ENCODE results near the gene LRFN2. TPM values are rescaled to one million over a fixed set of nuclear protein-coding genes. Genes with fewer than 3 reads are reported as not detected.

LRFN2 gene
- total RNA-seq, 3 donors from 2014 or later, result not detected

DNA sequence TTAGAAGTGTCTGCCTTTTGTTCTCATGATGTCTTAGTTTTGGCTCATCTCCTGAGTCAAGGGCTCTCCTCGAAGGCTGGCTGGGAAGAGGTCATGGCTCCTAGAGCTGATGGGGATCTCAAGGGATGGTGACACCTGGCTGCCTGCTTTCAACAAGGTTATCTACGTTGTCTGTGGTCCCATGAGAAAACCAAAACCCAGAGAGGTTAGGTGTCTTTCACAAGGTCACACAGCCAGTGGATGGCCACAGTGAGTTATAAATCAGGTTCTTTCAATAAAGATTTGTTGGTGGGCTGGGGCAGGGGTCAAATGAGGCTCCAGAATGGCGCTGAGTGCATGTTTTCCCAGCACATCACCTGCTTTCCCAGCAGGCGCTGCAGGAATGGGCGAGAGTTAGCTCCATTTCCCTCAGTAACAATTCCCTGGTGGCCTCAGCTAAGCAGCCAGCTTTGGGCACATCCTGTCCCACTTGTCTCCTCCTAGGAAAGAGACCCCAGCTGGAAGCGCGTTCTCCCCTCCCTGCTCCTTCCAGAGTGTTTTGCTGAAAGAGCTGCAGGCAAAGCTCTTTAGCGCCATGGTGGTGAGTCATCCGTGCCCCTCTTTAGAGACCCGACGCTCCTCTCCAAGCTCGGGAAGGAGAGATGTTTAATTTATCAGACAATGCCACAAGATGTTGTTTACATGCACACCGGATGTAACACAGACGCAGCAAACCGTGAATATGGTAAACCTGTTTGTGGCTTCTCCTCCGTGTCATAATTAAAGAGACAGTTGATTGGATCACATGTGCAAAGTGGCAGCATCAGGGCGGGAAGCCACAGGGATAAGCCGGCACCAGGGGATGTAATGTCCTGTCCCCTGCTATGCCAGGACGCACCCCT, 109.7 kb downstream of the LRFN2 start:
- DNase-seq, result no peak
- Mint-ChIP-seq H3K36me3 (ENCODE audit: insufficient read depth) (no peaks in the 10 kb centered on the region), H3K4me1 (ENCODE audit: low read depth) (peaks cover 14% of the 10 kb centered on the region), H3K27me3 (ENCODE audit: low read depth) (peaks cover 3% of the 10 kb centered on the region), H3K4me3 (no peak overlapping the region), H3K9me3 (no peaks in the 10 kb centered on the region)
- peak in 1 of 2 donors; percentile 41 for ATAC-seq

DNA sequence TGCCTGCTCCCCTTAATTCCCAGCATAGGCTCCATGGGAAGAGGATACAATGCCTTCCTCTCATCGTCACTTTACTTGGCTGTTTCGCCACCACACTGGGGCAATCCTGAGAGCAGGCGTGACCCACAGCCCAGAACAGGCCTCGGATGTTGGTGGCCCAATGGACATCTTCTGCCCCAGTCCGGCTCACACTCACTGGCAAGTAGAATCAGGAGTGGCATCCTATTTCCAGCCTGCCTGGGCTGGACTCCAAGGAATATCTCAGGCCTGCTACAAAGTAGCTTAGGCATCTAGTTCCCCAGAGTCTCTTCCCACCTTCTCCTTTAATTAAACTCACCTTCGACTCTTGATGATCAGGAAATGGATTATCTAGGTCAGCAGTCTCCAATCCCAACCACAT, 110.5 kb downstream of the LRFN2 start:
- no peaks in the 10 kb centered on the region for H3K9me3 Mint-ChIP-seq
- H3K27me3 Mint-ChIP-seq (ENCODE audit: low read depth), result peaks cover 3% of the 10 kb centered on the region
- DNase-seq (no peak), ATAC-seq (no peak)
- peaks cover 14% of the 10 kb centered on the region for H3K4me1 Mint-ChIP-seq (ENCODE audit: low read depth)
- H3K4me3 Mint-ChIP-seq, result no peak overlapping the region
- no peaks in the 10 kb centered on the region for H3K36me3 Mint-ChIP-seq (ENCODE audit: insufficient read depth)

DNA sequence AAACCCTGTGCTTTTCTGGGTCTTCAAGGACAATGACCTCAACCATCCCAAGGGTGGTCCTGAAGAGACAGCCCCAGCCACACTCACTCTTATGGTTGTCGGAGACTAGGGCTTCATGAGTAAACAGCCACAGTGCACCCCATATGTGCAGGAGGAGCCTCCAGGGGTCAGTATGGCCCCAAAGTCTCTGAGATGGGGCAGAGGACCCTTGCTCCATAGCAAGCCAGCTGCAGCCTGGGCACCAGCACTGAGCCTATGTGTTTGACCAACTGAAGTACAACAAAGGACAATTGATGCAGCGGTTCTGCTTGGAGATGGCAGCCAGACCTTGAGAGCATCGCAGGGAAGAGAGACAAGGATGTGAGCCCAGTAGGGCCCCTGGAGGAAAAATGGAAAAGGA, 112.2 kb downstream of the LRFN2 start:
- ATAC-seq (no peak), DNase-seq (no peak)
- Mint-ChIP-seq H3K36me3 (ENCODE audit: insufficient read depth) (no peaks in the 10 kb centered on the region), H3K27me3 (ENCODE audit: low read depth) (peaks cover 3% of the 10 kb centered on the region), H3K4me3 (no peak overlapping the region), H3K4me1 (ENCODE audit: low read depth) (peaks cover 14% of the 10 kb centered on the region), H3K9me3 (no peaks in the 10 kb centered on the region)

DNA sequence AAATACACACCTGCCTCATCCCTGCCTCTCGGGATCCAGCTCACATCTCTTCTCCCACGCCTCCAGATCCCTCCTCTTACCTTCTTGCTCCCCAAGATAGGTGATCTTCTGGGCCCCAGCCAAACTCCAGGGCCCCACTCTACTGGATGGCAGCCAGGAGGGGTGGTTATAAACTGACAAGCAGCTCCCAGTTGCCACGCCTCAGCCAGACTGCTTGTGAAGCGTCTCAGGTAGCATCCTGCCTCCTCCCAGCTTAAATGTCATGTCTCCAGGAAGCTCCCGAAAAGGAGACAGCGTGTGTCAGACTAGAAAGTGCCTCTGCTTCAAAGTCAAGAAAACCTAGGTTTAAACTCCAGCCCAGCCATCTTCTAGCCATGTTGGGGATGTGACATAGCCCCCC, 114.1 kb downstream of the LRFN2 start:
- DNase-seq (no peak), ATAC-seq (no peak)
- Mint-ChIP-seq H3K4me3 (no peak overlapping the region), H3K4me1 (ENCODE audit: low read depth) (peaks cover 8% of the 10 kb centered on the region), H3K9me3 (no peaks in the 10 kb centered on the region), H3K27me3 (ENCODE audit: low read depth) (peaks cover 3% of the 10 kb centered on the region), H3K36me3 (ENCODE audit: insufficient read depth) (no peaks in the 10 kb centered on the region)

DNA sequence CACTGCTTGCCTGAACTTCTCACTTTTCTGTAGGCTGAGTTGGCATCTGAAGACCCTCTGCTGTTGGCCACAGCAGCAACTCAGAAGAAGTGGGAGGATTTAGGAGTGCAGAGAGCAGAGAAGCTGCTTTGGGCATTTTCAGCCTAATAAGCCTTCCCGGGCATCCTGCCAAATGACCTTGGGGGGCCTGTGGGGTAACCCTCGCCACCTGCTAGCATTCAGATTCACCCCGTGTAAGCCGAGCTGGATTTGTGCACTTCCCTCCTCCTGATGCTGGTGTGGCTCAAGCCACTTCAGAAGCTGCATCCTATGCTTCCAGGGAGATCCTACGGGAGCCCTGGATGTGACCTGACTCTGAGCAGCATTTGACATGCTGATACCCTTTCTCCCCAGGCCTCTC, 114.8 kb downstream of the LRFN2 start:
- Mint-ChIP-seq H3K27me3 (ENCODE audit: low read depth) (peaks cover 3% of the 10 kb centered on the region), H3K4me3 (no peak overlapping the region), H3K9me3 (no peaks in the 10 kb centered on the region), H3K36me3 (ENCODE audit: insufficient read depth) (no peaks in the 10 kb centered on the region), H3K4me1 (ENCODE audit: low read depth) (peaks cover 1% of the 10 kb centered on the region)
- DNase-seq (no peak), ATAC-seq (no peak)

DNA sequence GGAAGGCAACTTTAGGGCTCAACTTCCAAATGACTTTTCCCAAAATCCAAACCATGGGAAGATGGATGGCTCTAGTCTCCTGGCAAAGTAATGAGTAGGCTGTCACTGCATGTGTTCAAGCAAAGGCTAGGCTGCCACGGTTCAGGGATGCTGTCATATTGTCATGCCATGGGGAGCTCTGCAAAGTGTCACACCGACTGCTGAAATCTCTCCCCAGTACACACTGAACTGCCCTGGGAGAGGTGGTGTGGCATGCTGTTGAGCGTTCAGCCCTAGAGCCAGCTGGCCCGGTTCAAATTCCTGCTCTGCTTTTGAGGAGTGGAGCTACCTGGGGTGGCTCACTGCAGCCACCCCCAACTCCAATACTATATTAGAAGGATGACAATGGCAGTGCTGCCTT, 115.9 kb downstream of the LRFN2 start:
- ATAC-seq, result no peak
- no peaks in the 10 kb centered on the region for H3K4me1 Mint-ChIP-seq (ENCODE audit: low read depth)
- H3K4me3 Mint-ChIP-seq, result no peak overlapping the region
- peaks cover 3% of the 10 kb centered on the region for H3K27me3 Mint-ChIP-seq (ENCODE audit: low read depth)
- no peaks in the 10 kb centered on the region for H3K9me3 Mint-ChIP-seq
- no peaks in the 10 kb centered on the region for H3K36me3 Mint-ChIP-seq (ENCODE audit: insufficient read depth)
- no peak for DNase-seq

DNA sequence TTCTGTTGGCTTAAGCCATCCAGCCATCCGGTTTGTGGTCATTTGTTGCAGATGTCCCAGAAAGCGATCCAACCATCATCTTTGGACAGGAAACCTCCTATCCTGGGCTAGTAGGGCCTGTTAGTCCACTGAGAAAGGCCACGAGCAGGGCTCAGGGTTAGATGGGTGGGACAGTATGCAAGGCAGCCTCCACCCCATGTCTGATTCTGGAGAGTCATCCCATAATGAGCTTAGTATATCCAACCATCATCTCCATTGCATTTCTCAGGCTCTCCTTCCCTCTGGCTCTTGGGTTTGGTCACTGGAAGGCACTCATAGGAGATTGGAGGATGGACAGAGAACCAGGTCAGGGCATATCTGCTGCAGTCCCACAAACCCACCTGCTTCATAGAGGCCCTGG, 117.8 kb downstream of the LRFN2 start:
- ATAC-seq (no peak), DNase-seq (no peak)
- Mint-ChIP-seq H3K36me3 (ENCODE audit: insufficient read depth) (no peaks in the 10 kb centered on the region), H3K9me3 (no peaks in the 10 kb centered on the region), H3K4me1 (ENCODE audit: low read depth) (no peaks in the 10 kb centered on the region), H3K4me3 (no peak overlapping the region), H3K27me3 (ENCODE audit: low read depth) (peaks cover 3% of the 10 kb centered on the region)

DNA sequence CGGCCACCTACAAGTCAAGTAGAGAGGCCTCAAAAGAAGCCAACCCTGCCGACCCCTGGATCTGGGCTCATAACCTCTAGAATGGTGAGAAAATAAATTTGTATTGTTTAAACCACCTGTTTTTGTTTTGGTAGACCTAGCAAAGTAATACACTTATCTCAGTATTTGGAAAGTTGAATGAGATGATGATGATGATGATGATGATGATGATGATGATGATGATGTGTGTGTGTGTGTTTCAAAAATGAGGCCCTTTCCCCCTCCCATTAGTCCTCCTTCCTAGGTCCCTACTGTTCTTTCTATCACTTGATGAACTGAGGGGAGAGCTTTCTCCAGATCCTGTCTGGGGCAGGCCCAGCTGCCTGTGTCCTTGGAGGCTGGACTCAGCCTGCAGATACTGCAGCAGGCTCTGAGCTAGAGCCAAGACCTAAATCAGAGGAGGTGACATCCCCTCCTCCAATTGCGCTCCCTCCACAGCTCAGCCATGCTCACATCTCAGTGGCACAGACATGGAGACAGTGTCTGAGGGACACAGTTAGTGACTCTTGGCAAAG, 120.1 kb downstream of the LRFN2 start:
- no peaks in the 10 kb centered on the region for H3K27me3 Mint-ChIP-seq (ENCODE audit: low read depth)
- no peaks in the 10 kb centered on the region for H3K9me3 Mint-ChIP-seq
- H3K4me3 Mint-ChIP-seq, result no peak overlapping the region
- no peaks in the 10 kb centered on the region for H3K4me1 Mint-ChIP-seq (ENCODE audit: low read depth)
- H3K36me3 Mint-ChIP-seq (ENCODE audit: insufficient read depth), result no peaks in the 10 kb centered on the region
- no peak for ATAC-seq
- no peak for DNase-seq

DNA sequence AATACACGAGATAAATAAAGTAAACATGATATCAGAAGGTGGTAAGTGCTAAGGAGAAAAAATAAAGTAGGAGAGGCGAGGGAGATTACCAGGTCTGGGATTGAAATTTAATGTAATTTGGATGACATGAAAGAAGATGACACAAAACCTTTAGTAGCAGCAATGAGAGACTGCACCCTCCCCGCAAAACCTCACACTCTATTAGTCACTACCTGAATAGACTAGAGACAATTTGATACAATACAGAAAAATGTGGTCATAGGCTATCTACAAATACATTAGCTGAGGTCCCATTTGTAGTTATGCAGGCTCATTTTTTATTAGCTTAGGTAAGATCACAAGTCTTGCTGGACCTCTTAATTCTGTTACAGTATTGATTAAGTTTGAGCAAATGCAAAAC, 125.5 kb downstream of the LRFN2 start:
- H3K9me3 Mint-ChIP-seq, result no peaks in the 10 kb centered on the region

DNA sequence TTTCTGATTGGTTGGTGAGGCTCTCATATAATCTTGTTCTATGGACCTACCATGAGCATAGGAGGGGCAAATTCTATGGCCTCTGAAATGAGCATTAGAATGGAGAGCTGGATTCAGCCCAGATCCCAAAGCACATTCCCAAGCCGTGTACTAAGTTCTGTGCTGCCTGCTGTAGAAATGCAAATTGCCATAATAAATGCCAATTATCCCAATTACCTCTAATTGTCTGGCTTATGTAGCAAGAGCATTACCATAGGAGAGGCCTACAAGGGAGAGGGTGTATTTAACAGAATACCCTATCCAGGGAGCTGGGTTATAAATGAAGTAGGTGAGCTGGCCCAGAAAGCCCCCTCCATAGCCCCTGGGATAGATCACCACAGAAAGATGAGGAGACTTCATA, 126.8 kb downstream of the LRFN2 start:
- DNase-seq (no peak), ATAC-seq (no peak)
- H3K9me3 Mint-ChIP-seq, result no peaks in the 10 kb centered on the region
- H3K36me3 Mint-ChIP-seq (ENCODE audit: insufficient read depth), result no peaks in the 10 kb centered on the region
- no peaks in the 10 kb centered on the region for H3K27me3 Mint-ChIP-seq (ENCODE audit: low read depth)
- no peaks in the 10 kb centered on the region for H3K4me1 Mint-ChIP-seq (ENCODE audit: low read depth)
- no peak overlapping the region for H3K4me3 Mint-ChIP-seq

More for the DNA sequence above, 125.5 kb downstream of the LRFN2 start:
- Mint-ChIP-seq H3K4me1 (ENCODE audit: low read depth) (no peaks in the 10 kb centered on the region), H3K27me3 (ENCODE audit: low read depth) (no peaks in the 10 kb centered on the region), H3K4me3 (no peak overlapping the region), H3K36me3 (ENCODE audit: insufficient read depth) (no peaks in the 10 kb centered on the region)
- ATAC-seq (no peak), DNase-seq (no peak)

DNA sequence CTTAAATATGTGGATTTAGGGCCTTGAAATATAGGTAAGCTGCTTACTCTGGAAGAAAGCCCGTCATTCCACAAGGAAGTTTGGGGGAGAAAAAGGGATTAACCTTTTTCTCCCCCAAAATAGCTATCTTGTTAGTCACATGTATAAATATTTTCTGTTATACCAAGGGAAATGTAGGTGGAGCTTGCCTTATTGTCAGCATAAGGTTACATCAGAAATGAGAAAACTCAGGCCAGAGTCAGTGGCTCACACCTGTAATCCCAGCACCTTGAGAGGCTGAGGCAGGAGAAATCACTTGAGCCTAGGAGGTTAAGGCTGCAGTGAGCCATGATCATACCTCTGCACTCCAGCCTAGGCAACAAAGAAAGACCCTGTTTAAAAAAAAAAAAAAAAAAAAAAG, 129.9 kb downstream of the LRFN2 start:
- ATAC-seq, result no peak
- H3K27me3 Mint-ChIP-seq (ENCODE audit: low read depth), result no peaks in the 10 kb centered on the region
- H3K4me3 Mint-ChIP-seq, result no peak overlapping the region
- no peaks in the 10 kb centered on the region for H3K36me3 Mint-ChIP-seq (ENCODE audit: insufficient read depth)
- no peaks in the 10 kb centered on the region for H3K9me3 Mint-ChIP-seq
- no peak for DNase-seq
- H3K4me1 Mint-ChIP-seq (ENCODE audit: low read depth), result no peaks in the 10 kb centered on the region

DNA sequence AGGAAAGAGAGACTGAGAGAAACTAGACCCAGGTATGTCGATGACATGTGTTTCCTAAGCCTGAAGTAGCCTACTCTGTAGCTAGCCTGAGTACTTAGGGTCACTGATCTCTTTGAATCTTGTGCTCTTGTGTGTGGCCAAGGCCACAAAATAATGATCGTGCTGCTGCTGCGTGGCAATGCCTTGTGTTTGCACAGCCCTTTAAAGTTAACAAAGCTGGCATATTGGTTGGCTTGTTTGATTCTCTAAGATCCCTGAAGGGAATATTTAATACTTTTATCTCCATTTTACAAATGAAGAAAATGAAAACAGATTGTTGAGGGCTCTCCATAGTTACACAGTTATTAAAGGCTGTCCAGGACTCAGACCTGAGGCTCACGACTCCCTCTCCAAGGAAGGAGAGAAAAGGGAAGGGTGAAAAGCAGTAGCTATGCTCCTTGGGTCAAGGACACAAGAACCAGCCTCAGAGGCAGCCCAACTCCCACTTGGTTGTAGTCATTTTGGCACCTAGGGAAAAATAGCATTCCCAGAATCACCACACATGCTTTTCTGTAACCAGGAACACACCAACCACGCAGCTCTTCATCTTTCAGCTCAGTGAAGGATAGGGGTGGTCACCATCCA, 130.7 kb downstream of the LRFN2 start:
- ATAC-seq (no peak), DNase-seq (no peak)
- H3K4me3 Mint-ChIP-seq, result no peak overlapping the region

DNA sequence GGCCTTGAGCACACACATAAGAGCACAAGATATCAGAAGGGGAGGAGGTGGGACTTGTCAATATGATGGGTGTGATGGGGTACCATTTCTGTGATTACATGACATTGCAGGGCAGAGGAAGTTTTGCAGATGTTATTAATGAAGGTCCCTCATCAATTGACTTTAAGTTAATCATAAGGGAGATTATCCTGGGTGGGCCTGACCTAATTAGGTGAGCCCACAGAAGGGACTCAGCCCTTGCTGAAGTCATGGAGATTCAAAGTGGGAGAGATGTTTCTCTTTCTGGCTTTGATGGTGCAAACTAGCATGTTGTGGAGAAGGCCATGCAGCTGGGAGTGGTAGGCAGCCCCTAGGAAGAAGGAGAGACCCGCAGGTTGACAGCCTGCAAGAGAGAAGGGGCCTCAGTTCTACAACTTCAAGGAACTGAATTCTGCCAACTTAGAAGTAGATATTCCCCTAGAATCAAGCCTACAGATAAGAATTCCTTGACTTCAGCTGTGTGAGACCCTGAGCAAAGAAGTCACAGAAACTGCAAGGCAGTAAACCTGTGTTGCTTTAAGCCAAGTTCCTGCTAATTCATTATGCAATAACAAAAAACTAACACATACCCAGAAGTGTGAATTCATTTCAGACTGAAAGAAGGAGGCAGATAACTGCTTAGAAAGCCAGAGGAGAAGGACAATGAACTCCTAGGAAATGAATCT, 131.3 kb downstream of the LRFN2 start:
- H3K4me3 Mint-ChIP-seq, result no peak overlapping the region
- no peaks in the 10 kb centered on the region for H3K4me1 Mint-ChIP-seq (ENCODE audit: low read depth)
- no peaks in the 10 kb centered on the region for H3K9me3 Mint-ChIP-seq
- no peaks in the 10 kb centered on the region for H3K27me3 Mint-ChIP-seq (ENCODE audit: low read depth)
- H3K36me3 Mint-ChIP-seq (ENCODE audit: insufficient read depth), result no peaks in the 10 kb centered on the region
- DNase-seq (no peak), ATAC-seq (no peak)

More for the DNA sequence above, 130.7 kb downstream of the LRFN2 start:
- Mint-ChIP-seq H3K27me3 (ENCODE audit: low read depth) (no peaks in the 10 kb centered on the region), H3K4me1 (ENCODE audit: low read depth) (no peaks in the 10 kb centered on the region), H3K36me3 (ENCODE audit: insufficient read depth) (no peaks in the 10 kb centered on the region), H3K9me3 (no peaks in the 10 kb centered on the region)

DNA sequence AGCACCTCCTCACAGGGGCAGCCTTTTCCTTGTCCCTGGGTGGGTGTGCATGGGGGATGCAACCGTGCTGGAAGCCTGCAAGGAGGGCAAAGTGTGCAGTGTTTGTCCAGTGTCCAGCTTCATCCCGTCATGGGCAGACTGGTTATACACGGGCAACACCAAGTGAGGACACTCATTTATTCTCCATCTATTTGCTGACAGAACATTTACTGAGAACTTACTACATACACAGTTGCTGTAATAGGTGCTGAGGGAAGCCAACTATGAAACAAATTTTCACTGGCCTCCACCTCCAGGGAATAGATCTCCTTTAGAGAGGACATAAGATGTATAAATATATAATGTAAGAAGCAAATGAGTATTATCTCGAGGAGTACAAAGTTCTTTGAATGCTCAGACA, 136.7 kb downstream of the LRFN2 start:
- Mint-ChIP-seq H3K27me3 (ENCODE audit: low read depth) (no peaks in the 10 kb centered on the region), H3K36me3 (ENCODE audit: insufficient read depth) (no peaks in the 10 kb centered on the region), H3K9me3 (no peaks in the 10 kb centered on the region), H3K4me3 (no peak overlapping the region), H3K4me1 (ENCODE audit: low read depth) (no peaks in the 10 kb centered on the region)
- ATAC-seq (no peak), DNase-seq (no peak)

Data from activated T-cell treated with anti-CD3 and anti-CD28 coated beads, Interleukin-2, amount 50 U/mL, for 4 hours (primary cell).